Activated CD4-positive, alpha-beta T cell treated with anti-CD3 and anti-CD28 coated beads for 24 hours (primary cell): ENCODE data around the gene PTPRK.

ENCODE experiments used
- DNase-seq, 2 donors: peaks; one replicate each; pipeline ENCODE4 v3.0.0-alpha.2; 2020; ENCODE audit warnings: low read depth in 2 of 2

Gene PTPRK

DNA sequence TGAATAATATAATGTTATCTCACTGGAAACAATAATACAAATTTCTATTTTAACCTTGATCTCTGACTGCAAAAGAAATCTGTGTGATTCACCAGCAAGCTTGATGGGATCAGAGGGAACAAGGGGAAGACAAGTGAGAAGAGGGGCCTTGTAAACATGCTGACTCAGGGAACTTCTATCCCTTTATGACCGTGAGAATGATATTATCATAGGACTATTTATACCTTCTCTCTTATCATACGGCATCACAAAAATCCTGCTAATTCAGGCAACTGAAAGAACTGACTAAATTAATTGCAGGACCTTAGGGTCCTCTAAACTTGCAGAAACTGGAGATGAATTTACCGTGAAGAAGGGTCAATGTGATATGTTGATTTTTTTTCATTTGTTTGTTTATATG lies 173.3 kb downstream of the PTPRK start:
- DNase-seq: no peak

DNA sequence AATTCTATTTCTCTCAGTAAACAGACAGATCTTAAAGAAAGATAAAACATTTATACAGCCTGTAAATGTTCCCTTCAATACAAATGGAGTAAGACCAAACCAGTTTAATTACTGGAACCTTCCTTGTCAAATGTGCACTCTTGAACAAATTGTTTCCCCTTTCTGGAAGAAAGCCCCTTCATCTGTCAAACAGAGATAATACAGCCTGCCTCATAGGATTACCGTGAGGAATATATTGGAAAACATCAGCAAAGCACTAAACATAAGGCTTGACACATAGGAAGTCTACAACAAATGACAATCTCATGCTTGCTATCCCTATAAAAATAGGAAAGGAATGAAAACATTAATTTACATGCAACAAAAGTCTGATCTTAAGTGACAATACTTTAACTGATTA lies 173.8 kb downstream of the PTPRK start:
- DNase-seq: no peak

DNA sequence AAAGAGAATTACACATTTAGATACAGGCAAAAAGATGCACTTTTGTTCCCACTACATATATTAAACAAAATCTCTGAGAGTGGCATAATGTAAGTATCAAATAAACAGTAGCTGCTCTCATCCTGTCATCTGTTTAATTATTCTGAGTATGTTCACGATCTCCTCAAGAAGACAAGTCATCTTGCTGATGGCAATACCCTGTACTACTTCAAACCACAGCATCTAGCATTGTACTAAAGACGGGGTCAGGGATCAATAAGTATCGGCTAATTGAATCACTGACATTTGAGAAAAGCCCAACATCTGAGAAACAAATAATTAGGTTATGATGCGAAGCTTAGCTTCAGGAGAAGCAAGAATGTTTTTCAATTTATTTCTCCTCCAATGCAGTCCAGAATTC lies 175.1 kb downstream of the PTPRK start:
- no peak for DNase-seq

DNA sequence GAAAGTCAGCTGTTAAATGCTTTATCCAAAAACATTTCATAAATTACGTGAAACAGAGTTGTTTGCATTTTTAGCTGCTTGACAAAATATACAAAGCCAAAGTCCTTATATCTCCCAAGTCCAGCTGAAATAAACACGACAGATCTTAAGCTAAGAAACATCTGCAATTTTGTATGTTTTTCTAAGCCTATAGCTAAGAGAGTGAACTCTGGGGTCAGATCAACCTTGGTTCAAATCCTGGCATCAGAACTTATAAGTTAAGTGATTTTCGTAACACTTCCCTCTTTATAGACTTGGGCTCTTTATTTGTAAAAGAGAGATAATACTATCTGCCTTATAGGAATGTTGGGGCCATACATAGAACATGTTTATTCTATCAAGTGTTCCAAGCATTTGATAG lies 176.7 kb downstream of the PTPRK start:
- no peak for DNase-seq

DNA sequence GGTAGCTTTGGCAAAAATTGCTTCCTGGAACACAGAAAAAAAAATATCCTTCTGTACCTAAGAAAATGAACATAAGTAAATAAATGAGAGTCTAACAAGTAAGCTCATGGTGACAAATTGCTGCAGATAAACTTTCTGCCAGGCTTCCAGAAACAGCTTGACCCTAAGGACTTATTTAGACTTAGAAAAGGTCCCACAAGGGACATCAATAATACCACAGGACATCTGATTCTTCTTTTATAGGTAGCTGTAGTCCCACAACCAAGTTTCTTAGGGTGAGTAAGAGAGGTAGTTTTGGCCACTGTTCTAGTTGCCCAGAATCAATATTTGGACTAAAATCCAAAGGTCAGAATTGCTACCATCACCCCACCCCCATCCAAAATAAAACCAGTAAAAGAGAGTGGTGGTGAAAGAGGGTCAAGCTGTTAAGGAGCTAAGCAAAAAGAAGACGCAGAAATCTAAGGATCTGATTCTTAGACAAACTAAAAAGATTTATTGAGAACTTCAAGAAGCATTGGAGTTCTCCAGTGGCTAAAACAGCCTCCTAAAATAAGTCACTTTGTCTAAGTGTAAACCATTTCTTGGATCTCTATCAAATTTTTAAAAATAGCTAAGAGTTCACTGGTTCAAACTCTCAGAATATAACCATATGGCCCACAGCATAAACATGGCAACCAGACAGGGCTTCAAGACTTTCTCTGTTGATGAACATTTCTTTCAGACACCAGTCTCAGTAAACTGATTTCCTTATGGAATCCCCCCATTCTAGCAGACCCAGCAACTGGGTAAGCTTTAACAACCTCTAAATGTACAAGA lies 180.6 kb downstream of the PTPRK start:
- DNase-seq: no peak

DNA sequence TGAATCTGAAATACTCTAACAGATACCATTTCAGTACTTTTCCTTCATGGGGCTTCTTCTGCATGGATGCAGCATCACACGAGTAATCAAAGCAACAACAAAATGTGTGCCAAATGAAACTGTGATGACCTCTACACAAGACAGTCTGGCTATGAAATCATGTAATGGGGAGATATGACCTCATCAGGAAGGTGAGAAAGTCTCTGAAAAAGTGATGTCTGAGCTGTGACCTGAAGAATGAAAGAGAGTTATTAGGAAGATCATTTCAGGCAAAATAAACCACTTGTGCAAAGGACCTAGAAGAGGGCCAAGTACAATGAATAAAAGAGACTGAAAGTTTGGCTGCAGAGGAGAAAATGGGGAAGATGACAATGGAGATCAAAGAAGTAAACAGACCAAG lies 182.8 kb downstream of the PTPRK start:
- no peak for DNase-seq

DNA sequence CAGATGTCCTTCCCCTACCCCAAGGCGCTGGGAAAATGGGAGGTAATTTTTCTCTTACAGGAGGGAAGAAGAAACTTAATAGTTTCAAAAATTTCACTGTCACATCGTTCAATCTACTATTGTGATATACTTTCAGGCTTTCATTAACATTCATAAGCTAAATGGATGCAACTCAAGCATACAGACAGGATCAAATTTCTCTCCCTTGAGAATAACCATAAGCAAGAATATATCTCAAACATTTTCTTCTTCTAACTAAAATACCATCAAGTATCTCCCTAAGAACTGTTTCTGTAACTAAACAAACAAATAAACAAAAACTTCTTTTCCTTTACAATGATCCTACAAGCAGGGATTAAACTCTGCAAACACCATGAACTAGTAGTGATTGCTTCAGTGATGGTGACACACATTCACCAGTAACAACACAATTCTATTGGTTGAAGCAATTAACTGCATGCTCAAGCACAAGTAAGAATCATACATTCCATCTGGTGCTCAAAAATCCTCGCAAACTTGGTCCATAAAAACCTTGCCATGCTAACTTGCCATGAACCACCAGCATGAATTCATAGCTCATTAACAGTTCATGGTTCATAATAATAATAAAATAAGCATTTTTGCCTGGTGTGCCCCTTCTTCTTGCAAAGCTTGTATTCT lies 183.8 kb downstream of the PTPRK start:
- DNase-seq: no peak

DNA sequence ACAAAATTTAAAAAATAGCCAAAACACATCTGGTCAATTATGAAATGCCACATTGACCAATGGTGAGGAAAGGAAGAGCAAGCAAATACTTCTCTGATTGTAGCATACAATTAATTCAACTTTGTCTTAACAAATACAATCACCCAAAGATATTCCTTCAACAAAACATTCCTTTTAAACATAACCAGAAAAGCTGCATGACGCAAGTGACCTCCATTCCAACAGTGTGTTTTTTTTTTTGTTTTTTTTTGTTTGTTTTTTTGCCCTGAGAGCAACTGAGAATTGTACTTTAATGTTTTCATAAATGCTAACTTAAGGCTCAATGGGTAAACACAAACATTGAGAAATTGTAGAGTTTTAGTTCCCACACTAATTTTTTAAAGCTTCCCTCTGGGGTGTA lies 184.4 kb downstream of the PTPRK start:
- DNase-seq: no peak

DNA sequence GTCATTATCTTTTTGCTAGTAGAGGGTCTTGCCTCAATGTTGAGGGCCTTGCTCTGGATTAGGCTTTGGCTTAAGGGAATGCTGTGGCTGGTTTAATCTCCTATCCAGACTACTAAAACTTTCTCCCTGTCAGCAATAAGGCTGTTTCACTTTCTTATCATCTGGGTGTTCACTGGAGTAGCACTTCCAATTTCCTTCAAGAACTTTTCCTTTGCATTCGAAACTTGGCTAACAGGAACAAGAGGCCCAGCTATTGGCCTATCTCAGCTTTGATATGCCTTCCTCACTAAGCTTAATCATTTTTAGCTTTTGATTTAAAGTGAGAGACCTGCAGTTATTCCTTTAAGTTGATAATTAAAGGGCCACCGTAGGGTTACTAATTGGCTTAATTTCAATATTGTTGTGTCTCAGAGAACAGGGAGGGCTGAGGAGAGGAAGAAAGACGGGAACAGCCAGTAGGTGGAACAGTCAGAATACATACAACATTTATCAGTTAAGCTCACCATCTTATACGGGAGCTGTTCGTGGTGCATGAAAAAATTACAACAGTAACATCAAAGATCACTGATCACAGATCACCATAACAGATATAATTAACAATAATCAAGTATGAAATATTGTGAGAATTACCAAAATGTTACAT lies 186.7 kb downstream of the PTPRK start:
- DNase-seq: no peak

DNA sequence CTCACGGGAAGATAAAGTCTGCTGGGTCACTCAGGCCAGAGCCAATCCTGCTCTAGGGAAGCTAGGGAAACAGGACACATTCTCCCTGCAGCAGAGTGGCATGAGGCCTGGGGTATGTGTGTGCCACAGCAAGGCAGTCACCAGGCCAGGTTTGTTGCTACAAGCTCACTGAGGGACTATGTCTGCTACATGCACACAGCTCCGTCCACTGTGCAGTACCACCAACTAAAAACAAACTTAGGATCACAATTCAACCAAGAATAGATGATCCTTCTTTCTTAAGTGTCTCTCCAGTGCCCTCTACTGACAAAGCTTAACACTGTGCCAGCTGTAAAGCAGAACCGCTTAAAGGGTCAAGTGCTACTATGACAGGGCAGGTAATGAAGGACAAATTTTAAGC lies 192.5 kb downstream of the PTPRK start:
- peak in 1 of 2 donors; percentile 7 for DNase-seq

DNA sequence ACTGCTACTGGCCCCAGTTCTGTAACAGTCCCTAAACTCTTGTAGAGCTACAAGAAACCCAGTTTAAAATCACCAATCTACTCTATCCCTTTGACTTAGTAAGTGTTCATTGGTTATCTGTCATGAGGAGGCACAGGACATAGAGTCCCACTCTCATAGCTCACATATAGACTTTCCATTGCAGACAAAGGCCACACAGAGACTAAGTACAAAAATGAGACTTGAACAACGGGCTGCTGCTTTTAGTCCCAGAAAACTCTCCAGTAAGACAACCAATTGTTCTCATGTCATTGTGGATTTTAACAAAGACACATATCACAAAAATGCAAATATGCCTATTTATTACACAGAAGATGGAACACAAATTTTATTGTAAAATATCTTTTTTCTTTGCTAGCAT lies 197.4 kb downstream of the PTPRK start:
- no peak for DNase-seq

DNA sequence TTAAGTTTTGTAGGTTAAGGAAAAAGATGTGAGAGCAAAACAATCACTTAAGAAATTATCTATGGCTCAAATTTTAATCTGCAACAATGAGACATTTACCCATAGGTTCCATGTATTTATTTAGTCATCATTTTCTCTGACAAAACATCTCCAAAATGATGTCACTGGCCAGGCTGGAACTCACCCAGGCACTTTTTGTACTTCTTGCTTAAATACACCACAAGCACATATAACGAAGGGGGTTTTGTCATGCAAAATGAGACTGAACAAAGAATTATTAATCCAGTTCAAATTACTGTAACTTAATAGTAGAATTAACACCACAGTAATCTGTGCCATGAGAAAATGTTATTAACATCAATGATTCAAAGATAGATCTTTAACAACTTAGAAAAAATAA lies 200.5 kb downstream of the PTPRK start:
- no peak for DNase-seq

DNA sequence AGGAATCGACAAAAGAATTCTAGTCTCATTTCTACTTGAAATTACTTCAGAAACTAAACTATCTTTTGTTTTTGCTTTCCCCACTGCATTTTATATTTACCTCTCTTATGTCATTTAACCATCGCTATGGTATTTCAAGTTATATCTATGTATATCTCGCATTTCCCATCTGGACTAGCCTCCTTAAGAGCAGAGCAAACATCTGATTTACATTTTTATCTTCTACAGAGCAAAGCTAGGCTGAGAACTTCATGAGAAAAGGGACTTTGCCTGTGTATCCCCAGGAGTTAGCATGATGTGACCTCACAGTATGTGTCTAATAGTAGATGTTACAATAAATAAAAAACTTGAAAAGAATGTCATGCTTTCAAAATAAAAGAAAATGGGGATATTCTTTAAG lies 201.2 kb downstream of the PTPRK start:
- DNase-seq: no peak

DNA sequence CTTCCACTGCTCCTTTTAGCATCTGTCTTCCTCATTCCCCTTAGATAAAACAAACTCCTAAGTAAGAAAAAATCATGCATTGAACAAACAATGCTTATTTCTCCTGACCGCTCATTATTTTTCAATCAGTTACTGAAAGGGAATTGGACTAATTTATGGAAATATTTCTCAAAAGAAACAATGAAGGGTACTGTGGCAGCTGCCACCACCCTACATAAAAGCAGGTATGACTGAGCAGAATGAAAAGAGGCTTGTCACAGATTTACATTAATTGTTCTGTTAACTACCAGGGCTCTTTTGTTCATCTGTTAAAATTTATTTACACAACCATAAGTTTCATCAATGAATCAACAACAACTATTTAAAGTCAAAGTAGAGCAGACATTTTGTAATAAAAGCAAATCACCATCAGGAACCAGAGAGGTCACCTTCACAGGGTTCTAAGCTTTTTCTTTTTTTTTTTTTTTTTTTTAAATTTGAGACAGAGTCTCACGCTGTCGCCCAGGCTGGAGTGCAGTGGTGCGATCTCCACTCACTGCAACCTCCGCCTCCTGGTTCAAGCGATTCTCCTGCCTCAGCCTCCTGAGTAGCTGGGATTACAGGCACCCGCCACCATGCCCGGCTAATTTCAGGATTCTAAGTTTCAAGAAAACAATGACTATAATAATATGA lies 204.0 kb downstream of the PTPRK start:
- no peak for DNase-seq

DNA sequence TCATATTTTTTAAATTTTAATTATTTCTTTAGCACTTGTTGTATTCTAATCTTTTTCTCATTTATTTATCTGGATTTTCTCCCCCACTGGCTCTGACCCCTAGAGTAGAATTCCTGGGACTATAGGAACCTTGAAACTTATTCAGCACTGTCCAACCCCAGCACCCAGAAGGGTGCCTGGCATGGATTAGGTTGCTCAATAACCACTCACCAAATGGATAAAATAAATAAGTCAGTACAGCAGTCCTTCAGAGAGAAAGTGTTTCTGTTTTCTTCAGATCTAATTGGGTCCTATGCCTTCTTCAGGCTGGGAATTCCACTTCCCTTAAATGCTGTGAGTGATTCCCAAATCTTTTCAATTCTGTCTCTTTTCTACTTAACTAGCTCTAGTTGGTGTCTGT lies 206.2 kb downstream of the PTPRK start:
- DNase-seq: no peak

DNA sequence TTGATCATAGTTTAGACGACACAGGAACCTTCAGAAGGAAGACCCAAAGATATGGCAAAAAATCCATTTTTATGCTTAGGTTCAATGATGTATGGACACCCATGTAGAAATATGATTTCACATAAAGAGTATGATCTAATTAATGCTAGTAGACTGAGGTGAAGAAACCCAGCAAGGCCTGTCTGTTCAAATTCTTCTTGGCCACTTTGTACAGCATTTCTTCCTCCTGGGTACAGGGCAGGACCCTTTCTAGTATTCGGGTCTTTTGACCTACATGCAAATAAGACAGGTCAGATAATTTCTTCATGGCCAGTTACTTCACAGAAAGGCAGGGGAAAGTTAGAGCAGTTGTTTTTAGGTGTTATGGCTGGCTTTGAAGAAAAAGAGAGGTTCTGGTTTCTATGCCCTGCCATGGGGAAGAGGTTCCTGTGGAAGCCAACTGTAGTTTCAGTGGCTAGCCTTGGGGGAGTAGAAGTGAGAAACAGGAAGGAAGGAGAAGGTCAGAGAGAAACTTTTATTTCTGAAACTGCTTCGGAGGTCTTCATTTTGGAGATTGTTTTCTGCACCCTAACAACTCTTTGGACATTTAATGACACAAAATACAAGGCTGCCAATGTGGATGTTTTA lies 208.3 kb downstream of the PTPRK start:
- no peak for DNase-seq

DNA sequence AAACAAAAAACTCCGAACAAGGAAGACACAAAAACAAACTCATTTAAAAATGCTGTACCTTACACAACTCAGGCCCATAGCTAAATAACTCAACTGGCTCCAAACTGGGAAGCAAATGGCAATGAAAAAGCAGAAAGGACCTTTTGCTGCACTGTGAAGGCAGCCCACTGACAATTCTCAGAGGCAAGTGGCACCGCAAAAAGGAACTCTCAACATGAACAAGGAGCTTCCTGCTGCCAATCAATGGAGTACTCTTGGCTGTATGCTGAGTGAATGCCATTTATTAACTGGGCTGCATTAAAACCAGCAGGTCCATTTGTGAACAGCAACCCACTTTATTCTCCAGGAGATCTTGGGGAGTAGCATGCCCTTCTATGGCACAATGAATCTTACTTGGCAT lies 209.9 kb downstream of the PTPRK start:
- DNase-seq: no peak

DNA sequence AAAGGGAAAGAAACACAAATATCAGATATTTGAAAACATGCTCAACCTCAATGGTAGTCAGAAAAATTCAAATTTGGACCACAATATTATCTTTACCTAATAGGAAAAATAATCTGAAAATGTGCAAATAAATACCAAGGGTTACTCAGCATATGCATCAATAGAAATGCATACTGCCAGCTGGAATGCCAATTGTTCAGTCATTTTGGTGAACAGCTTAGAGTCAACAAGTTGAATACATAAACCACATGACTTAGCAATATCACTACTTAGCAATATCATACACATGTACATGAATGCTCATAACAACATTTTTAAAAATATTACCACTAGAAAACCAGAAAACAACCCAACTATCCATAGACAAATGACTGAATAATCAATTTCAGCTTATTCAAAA lies 212.7 kb downstream of the PTPRK start:
- no peak for DNase-seq

DNA sequence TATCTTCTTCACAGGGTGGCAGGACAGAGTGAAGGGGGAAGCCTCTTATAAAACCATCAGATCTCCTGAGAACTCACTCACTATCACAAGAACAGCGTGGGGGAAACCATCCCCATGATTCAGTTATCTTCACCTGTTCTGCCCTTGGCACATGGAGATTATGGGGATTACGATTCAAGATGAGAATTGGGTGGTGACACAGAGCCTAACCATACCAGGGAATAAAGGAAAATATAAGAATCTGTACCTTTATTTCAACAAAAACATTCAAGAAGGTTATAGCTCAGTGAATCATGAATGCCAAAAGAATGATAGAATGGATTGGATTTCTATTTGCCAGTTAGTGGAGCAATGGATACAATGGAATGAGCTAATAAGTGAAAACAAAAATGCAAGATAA lies 214.4 kb downstream of the PTPRK start:
- DNase-seq: no peak

DNA sequence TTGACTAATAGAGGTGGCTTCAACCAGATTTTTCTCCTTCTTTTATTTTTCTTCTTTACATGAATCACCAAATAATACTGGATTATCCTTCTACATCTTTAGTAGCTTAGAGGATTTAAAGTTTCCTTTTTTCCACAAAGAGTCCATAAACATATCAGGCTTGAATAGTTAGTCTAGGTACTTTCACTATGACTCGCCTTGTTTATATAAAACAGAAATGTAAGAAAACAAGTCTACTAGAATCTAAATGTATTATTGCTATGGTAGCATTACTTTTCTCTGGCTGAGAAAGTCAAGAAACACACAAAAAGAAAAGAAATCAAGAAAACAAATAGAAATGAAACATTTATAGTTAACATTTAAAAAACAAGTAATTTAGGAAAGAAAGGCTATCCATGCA lies 215.2 kb downstream of the PTPRK start:
- no peak for DNase-seq

DNA sequence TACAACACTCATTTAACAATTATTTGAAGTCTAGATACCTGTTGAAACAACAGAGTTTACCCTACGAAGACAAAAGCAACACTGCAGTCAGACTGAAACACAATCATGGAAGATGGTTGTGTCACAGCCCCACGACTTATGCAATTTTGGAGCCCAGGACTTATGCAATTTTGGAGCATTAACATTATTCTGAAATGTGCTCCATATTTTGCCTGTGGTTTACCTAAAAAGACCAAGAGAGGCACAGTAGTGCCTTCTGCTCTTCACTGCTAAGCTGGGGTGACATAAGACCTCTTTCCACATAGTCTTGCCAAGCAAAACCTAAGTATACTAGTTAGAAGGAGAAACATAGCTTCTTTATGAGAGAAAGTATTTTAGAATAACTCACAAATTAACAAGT lies 216.5 kb downstream of the PTPRK start:
- no peak for DNase-seq

DNA sequence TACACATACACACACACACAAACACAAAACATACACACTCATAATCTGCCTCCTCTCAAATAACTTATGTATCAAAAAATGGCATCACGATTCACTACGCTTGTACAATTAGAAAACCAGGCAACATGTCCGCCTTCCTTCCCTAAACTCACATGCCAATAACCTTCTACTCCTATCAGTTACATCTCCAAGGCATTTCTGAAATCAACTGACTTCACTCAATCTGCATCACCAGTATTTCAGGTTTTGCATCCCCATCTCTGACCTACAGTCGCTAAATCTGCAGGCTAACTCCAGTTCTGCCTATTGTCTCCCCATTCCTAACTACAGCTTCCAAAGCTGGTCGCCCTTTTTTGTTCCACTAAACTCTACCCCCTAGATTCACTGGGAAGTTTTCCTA lies 217.5 kb downstream of the PTPRK start:
- no peak for DNase-seq
